HepG2 (cell line): ENCODE results near the gene TGFBR1. TPM values are rescaled to one million over a fixed set of nuclear protein-coding genes. Genes with fewer than 3 reads are reported as not detected.

Experiments used
- BCL6 ChIP-seq: IDR thresholded peaks from 2 replicates; pipeline ENCODE4 v1.6.1; 2016; ENCODE audit warnings: missing genetic modification reagents, missing compliant biosample characterization
- CEBPG ChIP-seq: IDR thresholded peaks from 2 replicates; pipeline ENCODE4 v1.6.1; 2016
- GATAD1 ChIP-seq: IDR thresholded peaks from 2 replicates; pipeline ENCODE4 v1.6.1; 2016; ENCODE audit warnings: missing genetic modification reagents, missing compliant biosample characterization
- KAT8 ChIP-seq: IDR thresholded peaks from 2 replicates; pipeline ENCODE4 v1.6.1; 2016; ENCODE audit warnings: missing genetic modification reagents, missing compliant biosample characterization
- LCORL ChIP-seq, 2 experiments: fragments of 450-650 bp in 1 of 2; sonication (generic) in 1 of 2; formaldehyde crosslinking in 1 of 2; IDR thresholded peaks; 2 replicates each; pipeline versions ENCODE4 v1.5.0 to v1.6.1; 2017 to 2020; ENCODE audit warnings: antibody characterized with exemption in 1 of 2, missing genetic modification reagents in 1 of 2
- PHF8 ChIP-seq: sonication (generic); formaldehyde crosslinking; IDR thresholded peaks from 2 replicates; pipeline ENCODE4 v1.5.0; 2020; ENCODE audit warnings: missing genetic modification reagents
- RAD21 ChIP-seq: fragments of 450-650 bp; formaldehyde crosslinking; IDR thresholded peaks from 2 replicates; pipeline ENCODE4 v1.5.0; 2020; ENCODE audit warnings: mild to moderate bottlenecking
- SMAD1 ChIP-seq: sonication (generic); formaldehyde crosslinking; IDR thresholded peaks from 2 replicates; pipeline ENCODE4 v1.4.0; 2020; ENCODE audit warnings: missing genetic modification reagents, low read depth, mild to moderate bottlenecking, borderline replicate concordance
- TGIF2 ChIP-seq: IDR thresholded peaks from 2 replicates; pipeline ENCODE4 v1.6.1; 2016; ENCODE audit warnings: control low read depth, missing compliant biosample characterization
- THAP11 ChIP-seq: IDR thresholded peaks from 2 replicates; pipeline ENCODE4 v1.6.1; 2016; ENCODE audit warnings: missing biosample characterization, missing genetic modification reagents
- TRIM24 ChIP-seq: sonication (generic); formaldehyde crosslinking; IDR thresholded peaks from 2 replicates; pipeline ENCODE4 v1.8.0; 2022; ENCODE audit warnings: mild to moderate bottlenecking, missing genetic modification reagents
- ZNF143 ChIP-seq: sonication (generic); formaldehyde crosslinking; IDR thresholded peaks from 2 replicates; pipeline ENCODE4 v1.4.0; 2020; ENCODE audit warnings: missing genetic modification reagents
- ZNF747 ChIP-seq: sonication (generic); formaldehyde crosslinking; IDR thresholded peaks from 2 replicates; pipeline ENCODE4 v1.8.1; 2023; ENCODE audit warnings: missing genetic modification reagents, mild to moderate bottlenecking, borderline replicate concordance
- ZNF777 ChIP-seq: sonication (generic); formaldehyde crosslinking; IDR thresholded peaks from 2 replicates; pipeline ENCODE4 v1.4.0; 2020; ENCODE audit warnings: missing genetic modification reagents
- ZNF781 ChIP-seq: sonication (generic); formaldehyde crosslinking; IDR thresholded peaks from 2 replicates; pipeline ENCODE4 v1.5.1; 2020; ENCODE audit warnings: borderline replicate concordance, mild to moderate bottlenecking, missing genetic modification reagents; ENCODE audit errors: not compliant biosample characterization
- ZNF891 ChIP-seq: sonication (generic); formaldehyde crosslinking; IDR thresholded peaks from 2 replicates; pipeline ENCODE4 v1.5.0; 2020; ENCODE audit warnings: mild to moderate bottlenecking, missing genetic modification reagents
- ZSCAN25 ChIP-seq: sonication (generic); formaldehyde crosslinking; IDR thresholded peaks from 2 replicates; pipeline ENCODE4 v1.8.0; 2022; ENCODE audit warnings: mild to moderate bottlenecking, missing genetic modification reagents
- polyA plus RNA-seq, 8 experiments: library from polyadenylated mRNA; depleted of rRNA in 3 of 8; stranded (reverse) in 7 of 8; unstranded in 1 of 8; fragments of >200 nt; fragmentation: Illumina TruSeq in 4 of 8; extraction: Trizol in 4 of 8; gene quantifications; 2 replicates each; pipeline versions ENCODE4 v1.2.1 to v1.2.3, GENCODE V29; 2011 to 2016; ENCODE audit warnings: low read depth in 4 of 8, missing spikeins in 1 of 8, mixed read lengths in 1 of 8; ENCODE audit not compliant: insufficient read depth in 1 of 8
- total RNA-seq, 5 experiments: library from RNA; depleted of rRNA; stranded (reverse); fragments of >200 nt; fragmentation: Illumina TruSeq; extraction: Trizol; gene quantifications; 2 replicates each; pipeline ENCODE4 v1.2.3, GENCODE V29; 2016; ENCODE audit warnings: low read depth in 1 of 5
- TF ChIP-seq, protein P1 (sequence below): sonication (generic); formaldehyde crosslinking; IDR thresholded peaks from 2 replicates; pipeline ENCODE4 v1.5.0; 2020; ENCODE audit warnings: mild to moderate bottlenecking, missing genetic modification reagents, moderate library complexity
- TF ChIP-seq, protein P2 (sequence below): conservative IDR thresholded peaks from 2 replicates; pipeline ENCODE4 v1.6.1; 2018; ENCODE audit warnings: missing genetic modification reagents
- TF ChIP-seq, protein P3 (sequence below): sonication (generic); formaldehyde crosslinking; IDR thresholded peaks from 2 replicates; pipeline ENCODE4 v1.5.1; 2020; ENCODE audit warnings: mild to moderate bottlenecking, missing genetic modification reagents, moderate library complexity
- TF ChIP-seq, protein P4 (sequence below): IDR thresholded peaks from 2 replicates; pipeline ENCODE4 v1.6.1; 2018; ENCODE audit warnings: missing genetic modification reagents

The TGFBR1 gene
- total and polyA plus RNA-seq, 2 of the 13 experiments (the other 11 are each of a cell fraction or from before 2014, with no cell fraction given), result 16.8 to 23.9 TPM

DNA sequence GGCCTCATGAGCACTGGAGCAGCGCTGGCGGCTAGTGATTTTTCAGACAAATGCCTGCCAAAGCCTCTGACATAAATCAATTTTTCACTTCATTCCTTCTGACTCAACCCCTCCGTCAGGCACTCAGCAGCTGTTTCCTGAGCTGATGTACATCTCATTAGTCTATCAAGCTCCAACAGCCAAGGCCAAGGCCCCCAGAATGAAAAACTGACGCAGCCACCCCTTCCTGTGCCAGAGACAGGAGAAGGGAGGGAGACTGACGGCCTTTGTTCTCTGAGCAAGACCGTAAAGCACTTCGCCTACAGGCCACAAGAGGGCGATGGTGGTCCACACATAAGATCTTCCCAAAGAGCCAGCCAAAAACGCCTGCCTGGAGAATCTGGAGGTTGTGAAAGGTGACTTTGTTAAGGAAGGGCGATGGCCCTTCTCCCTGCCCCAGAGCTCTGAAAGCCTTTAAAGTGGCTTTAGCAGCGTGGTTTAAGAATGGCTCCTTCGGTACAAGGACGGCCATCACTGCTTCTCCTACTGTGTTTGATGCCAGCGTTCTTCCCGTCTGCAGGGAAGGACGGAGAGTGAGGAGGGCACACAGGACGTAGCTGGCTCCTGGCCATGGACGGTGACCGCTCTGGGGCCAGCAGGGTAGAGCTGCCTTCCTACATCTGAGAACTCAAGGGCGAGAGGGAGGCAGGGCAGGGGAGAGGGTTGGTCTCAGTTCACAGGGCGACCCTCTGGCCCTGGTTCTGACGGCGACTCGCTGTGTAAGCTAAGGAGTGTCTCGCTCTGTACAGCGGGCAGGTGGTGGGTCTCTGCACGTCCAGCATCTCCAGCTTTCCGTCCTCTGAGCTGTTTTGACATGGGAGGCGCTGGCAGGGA lies 79.8 kb downstream of the TGFBR1 start (continued):
- TF ChIP-seq, protein P1, sequence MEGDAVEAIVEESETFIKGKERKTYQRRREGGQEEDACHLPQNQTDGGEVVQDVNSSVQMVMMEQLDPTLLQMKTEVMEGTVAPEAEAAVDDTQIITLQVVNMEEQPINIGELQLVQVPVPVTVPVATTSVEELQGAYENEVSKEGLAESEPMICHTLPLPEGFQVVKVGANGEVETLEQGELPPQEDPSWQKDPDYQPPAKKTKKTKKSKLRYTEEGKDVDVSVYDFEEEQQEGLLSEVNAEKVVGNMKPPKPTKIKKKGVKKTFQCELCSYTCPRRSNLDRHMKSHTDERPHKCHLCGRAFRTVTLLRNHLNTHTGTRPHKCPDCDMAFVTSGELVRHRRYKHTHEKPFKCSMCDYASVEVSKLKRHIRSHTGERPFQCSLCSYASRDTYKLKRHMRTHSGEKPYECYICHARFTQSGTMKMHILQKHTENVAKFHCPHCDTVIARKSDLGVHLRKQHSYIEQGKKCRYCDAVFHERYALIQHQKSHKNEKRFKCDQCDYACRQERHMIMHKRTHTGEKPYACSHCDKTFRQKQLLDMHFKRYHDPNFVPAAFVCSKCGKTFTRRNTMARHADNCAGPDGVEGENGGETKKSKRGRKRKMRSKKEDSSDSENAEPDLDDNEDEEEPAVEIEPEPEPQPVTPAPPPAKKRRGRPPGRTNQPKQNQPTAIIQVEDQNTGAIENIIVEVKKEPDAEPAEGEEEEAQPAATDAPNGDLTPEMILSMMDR (CRISPR knock-in tag), result peak; percentile 91
- TF ChIP-seq PHF8 (CRISPR knock-in tag) (0 out of 2 replicates have a peak, but pooled peaks have one; percentile 19), ZNF777 (peak; percentile 68), THAP11 (CRISPR knock-in tag) (no peak; the same call in 1 of the 2 replicates), BCL6 (CRISPR knock-in tag) (0 out of 2 replicates have a peak, but pooled peaks have one; percentile 21), RAD21 (peak; percentile 85), ZNF143 (CRISPR knock-in tag) (no peak), ZNF891 (CRISPR knock-in tag) (peak; percentile 67; the same call in 1 of the 2 replicates), TGIF2 (CRISPR knock-in tag) (no peak), ZNF747 (CRISPR knock-in tag) (no peak), CEBPG (CRISPR knock-in tag) (peak; percentile 19; the same call in 1 of the 2 replicates), ZSCAN25 (CRISPR knock-in tag) (peak; percentile 37; the same call in 1 of the 2 replicates), GATAD1 (CRISPR knock-in tag) (peak; percentile 42; the same call in 1 of the 2 replicates), TRIM24 (CRISPR knock-in tag) (no peak), SMAD1 (CRISPR knock-in tag) (0 out of 2 replicates have a peak, but pooled peaks have one; percentile 50), KAT8 (CRISPR knock-in tag) (peak; percentile 47; the same call in 1 of the 2 replicates), LCORL (IDR thresholded peaks at IDR 0.05) (no peak), LCORL (CRISPR knock-in tag; IDR thresholded peaks at IDR 0.05) (0 out of 2 replicates have a peak, but pooled peaks have one; percentile 39), ZNF781 (CRISPR knock-in tag) (peak; percentile 31)
- TF ChIP-seq, protein P2, sequence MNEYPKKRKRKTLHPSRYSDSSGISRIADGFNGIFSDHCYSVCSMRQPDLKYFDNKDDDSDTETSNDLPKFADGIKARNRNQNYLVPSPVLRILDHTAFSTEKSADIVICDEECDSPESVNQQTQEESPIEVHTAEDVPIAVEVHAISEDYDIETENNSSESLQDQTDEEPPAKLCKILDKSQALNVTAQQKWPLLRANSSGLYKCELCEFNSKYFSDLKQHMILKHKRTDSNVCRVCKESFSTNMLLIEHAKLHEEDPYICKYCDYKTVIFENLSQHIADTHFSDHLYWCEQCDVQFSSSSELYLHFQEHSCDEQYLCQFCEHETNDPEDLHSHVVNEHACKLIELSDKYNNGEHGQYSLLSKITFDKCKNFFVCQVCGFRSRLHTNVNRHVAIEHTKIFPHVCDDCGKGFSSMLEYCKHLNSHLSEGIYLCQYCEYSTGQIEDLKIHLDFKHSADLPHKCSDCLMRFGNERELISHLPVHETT, result no peak
- TF ChIP-seq, protein P3, sequence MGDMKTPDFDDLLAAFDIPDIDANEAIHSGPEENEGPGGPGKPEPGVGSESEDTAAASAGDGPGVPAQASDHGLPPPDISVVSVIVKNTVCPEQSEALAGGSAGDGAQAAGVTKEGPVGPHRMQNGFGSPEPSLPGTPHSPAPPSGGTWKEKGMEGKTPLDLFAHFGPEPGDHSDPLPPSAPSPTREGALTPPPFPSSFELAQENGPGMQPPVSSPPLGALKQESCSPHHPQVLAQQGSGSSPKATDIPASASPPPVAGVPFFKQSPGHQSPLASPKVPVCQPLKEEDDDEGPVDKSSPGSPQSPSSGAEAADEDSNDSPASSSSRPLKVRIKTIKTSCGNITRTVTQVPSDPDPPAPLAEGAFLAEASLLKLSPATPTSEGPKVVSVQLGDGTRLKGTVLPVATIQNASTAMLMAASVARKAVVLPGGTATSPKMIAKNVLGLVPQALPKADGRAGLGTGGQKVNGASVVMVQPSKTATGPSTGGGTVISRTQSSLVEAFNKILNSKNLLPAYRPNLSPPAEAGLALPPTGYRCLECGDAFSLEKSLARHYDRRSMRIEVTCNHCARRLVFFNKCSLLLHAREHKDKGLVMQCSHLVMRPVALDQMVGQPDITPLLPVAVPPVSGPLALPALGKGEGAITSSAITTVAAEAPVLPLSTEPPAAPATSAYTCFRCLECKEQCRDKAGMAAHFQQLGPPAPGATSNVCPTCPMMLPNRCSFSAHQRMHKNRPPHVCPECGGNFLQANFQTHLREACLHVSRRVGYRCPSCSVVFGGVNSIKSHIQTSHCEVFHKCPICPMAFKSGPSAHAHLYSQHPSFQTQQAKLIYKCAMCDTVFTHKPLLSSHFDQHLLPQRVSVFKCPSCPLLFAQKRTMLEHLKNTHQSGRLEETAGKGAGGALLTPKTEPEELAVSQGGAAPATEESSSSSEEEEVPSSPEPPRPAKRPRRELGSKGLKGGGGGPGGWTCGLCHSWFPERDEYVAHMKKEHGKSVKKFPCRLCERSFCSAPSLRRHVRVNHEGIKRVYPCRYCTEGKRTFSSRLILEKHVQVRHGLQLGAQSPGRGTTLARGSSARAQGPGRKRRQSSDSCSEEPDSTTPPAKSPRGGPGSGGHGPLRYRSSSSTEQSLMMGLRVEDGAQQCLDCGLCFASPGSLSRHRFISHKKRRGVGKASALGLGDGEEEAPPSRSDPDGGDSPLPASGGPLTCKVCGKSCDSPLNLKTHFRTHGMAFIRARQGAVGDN (CRISPR knock-in tag), result peak; percentile 49
- TF ChIP-seq, protein P4, sequence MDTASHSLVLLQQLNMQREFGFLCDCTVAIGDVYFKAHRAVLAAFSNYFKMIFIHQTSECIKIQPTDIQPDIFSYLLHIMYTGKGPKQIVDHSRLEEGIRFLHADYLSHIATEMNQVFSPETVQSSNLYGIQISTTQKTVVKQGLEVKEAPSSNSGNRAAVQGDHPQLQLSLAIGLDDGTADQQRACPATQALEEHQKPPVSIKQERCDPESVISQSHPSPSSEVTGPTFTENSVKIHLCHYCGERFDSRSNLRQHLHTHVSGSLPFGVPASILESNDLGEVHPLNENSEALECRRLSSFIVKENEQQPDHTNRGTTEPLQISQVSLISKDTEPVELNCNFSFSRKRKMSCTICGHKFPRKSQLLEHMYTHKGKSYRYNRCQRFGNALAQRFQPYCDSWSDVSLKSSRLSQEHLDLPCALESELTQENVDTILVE (CRISPR knock-in tag), result peak; percentile 38; the same call in 1 of the 2 replicates
